Measurements from ENCODE around the gene KANSL1.
A peak's percentile ranks its signal among the peaks of the same experiment; 100 is the strongest.

KANSL1 gene

DNA sequence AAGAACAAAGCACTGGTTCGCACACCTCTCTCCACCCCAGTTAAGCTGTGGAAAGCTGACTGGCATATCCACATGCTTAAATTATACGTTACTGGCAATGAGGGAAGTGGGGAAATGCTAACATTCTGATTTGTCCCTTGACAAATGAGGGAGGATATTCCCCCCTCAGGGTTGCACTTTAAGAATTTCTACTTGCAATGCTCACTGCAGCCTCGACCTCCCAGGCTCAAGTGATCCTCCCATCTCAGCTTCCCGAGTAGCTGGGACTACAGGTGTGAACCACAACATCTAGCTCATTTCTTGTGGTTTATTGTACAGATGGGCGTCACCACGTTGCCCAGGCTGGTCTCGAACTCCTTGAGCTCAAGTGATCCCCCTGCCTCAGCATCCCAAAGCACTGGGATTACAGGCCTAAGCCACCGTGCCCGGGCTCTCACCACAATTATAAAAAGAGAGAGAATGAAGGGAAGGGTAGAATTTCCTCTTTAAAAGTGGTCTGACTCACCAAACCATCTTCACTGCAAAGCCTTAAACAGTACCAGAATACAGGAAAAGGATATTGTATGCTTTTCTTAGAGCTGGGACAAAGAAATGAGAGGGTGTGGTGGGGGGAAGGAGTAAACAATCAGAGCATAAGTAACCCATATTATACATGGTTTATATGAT, 38.9 kb downstream of the KANSL1 start:
- DNase-seq (ENCODE audit: low read depth) = peak; percentile 20
- no peak overlapping the region for H3K4me3 ChIP-seq (replicated peaks; ENCODE audit: low read depth, low read length)
- TF ChIP-seq, protein P1, sequence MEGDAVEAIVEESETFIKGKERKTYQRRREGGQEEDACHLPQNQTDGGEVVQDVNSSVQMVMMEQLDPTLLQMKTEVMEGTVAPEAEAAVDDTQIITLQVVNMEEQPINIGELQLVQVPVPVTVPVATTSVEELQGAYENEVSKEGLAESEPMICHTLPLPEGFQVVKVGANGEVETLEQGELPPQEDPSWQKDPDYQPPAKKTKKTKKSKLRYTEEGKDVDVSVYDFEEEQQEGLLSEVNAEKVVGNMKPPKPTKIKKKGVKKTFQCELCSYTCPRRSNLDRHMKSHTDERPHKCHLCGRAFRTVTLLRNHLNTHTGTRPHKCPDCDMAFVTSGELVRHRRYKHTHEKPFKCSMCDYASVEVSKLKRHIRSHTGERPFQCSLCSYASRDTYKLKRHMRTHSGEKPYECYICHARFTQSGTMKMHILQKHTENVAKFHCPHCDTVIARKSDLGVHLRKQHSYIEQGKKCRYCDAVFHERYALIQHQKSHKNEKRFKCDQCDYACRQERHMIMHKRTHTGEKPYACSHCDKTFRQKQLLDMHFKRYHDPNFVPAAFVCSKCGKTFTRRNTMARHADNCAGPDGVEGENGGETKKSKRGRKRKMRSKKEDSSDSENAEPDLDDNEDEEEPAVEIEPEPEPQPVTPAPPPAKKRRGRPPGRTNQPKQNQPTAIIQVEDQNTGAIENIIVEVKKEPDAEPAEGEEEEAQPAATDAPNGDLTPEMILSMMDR (IDR thresholded peaks at IDR 0.05; ENCODE audit: low read length, missing control alignments) = no peak

DNA sequence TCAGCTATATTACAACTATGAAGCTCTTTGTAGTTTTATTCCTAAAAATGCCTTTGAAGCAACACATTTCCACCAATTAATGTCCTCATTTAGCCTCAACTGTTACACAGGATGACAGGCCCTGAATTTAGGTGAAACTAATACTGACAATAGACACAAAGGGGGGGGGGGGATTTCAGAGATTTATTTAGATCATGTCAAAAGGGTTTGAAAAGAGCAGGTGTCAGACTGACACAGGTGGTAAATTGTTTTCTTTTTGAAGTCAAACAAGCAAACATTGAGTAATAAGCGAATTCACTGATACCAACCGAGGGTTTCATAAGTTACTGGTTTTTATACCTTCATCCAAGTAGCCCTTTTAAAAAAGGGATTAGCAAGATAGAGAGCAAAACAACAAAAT, 40.8 kb downstream of the KANSL1 start:
- TF ChIP-seq, protein P1 (IDR thresholded peaks at IDR 0.05; ENCODE audit: low read length, missing control alignments) = no peak
- no peak overlapping the region for H3K4me3 ChIP-seq (replicated peaks; ENCODE audit: low read depth, low read length)
- no peak for DNase-seq (ENCODE audit: low read depth)

DNA sequence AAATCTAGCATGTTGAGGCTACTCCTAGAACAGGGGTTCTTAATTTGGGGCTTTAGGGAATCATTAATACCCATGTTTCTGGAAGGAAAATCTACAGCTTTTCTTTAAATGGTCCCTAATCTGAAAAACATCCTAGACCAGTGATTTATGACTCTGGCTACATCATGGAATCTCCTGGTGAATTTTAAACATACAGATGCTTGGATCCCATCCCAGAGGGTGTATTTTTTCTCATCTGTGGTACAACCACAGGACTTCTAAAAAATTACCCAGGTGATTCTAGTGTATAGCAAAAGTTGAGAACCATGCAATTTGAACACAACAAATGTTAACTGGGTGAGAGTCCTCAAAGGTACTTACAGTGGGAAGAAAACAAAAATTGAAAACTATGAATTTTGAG, 41.5 kb downstream of the KANSL1 start:
- TF ChIP-seq, protein P1 (IDR thresholded peaks at IDR 0.05; ENCODE audit: low read length, missing control alignments) = no peak
- DNase-seq (ENCODE audit: low read depth) = no peak
- H3K4me3 ChIP-seq (replicated peaks; ENCODE audit: low read depth, low read length) = no peak overlapping the region

DNA sequence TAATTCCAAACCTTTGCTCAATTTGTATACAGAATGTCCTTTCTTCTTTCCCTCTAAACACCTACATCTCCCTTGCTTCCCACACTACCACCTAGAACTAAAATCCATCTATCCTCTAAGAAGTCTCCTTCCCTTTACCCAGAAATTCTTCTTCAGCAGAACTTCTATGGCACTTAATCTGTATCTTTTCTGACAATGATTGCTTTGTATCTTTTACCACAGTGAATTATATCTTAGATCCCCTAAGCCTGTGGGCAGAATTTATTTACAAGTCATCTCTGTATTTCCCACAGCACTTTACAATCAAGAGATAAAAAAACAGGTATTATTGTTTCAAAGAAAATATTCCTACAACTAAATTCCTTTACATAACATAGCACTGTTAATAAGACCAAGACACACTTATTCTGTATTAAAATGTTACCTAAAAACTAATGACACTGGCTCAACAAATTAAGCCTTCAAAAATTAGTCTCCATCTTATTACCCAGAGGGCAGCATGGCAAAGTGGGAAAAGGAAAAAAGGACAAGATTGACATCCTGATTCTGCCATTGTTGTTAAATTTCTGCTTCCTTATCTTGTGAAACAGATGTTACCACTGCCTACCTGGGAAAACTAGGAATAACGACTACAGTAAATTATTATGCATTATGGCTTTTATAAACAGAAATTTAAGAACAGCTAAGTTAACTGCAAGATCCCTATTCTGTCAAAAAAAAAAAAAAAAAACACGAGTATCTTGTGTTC, 42.8 kb downstream of the KANSL1 start:
- H3K4me3 ChIP-seq (replicated peaks; ENCODE audit: low read depth, low read length) = no peak overlapping the region
- DNase-seq (ENCODE audit: low read depth) = no peak
- TF ChIP-seq, protein P1 (IDR thresholded peaks at IDR 0.05; ENCODE audit: low read length, missing control alignments) = no peak

DNA sequence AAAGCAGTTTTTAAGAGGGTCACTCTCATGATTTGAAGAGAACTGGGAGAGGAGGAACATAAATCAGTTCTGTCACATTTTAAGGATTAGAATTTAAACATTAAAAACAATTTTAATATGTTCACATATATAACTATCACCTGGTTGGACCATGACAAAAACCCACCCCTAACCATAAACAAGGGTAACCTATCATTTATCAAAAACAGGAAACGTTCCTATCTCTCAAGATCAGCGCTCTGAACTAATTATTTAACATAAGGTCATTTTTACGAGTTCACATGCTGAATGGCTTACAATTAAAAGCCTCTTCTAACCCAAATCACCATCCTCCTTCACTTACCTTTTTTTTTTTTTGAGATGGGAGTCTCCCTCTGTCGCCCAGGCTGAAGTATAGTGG, 45.0 kb downstream of the KANSL1 start:
- no peak for DNase-seq (ENCODE audit: low read depth)
- no peak overlapping the region for H3K4me3 ChIP-seq (replicated peaks; ENCODE audit: low read depth, low read length)
- TF ChIP-seq, protein P1 (IDR thresholded peaks at IDR 0.05; ENCODE audit: low read length, missing control alignments) = no peak

DNA sequence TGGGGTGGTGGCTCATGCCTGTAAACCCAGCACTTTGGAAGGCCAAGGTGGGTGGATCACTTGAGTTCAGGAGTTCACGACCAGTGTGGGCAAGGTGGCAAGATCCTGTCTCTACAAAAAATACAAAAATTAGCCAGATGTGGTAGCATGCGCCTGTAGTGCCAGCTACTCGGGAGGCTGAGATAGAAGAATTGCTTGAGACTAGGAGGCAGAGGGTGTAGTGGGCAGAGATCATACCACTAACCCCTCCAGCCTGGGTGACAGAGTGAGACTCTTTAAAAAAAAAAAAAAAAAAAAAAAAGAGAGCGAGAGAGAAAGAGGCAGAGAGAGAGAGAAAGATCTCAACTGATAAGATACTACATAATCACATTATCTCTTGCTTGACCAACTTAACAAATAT, 45.9 kb downstream of the KANSL1 start:
- no peak for DNase-seq (ENCODE audit: low read depth)
- TF ChIP-seq, protein P1 (IDR thresholded peaks at IDR 0.05; ENCODE audit: low read length, missing control alignments) = no peak

More for the DNA sequence above, 45.9 kb downstream of the KANSL1 start:
- no peak overlapping the region for H3K4me3 ChIP-seq (replicated peaks; ENCODE audit: low read depth, low read length)
